22Rv1 (cell line): Measurements from ENCODE around the gene VAMP7.

Experiments
- ZFX ChIP-seq: fragments of 450-650 bp; IDR thresholded peaks from 2 replicates; pipeline ENCODE4 v1.6.1; 2017; ENCODE audit warnings: antibody characterized with exemption, borderline replicate concordance
- TF ChIP-seq, protein P1 (sequence below): fragments of 450-650 bp; IDR thresholded peaks from 2 replicates; pipeline ENCODE4 v1.5.1; 2017; ENCODE audit warnings: mild to moderate bottlenecking

GRCh38 chrX:155876704-155877103 lies 4.4 kb upstream of the VAMP7 start:
- TF ChIP-seq, protein P1, sequence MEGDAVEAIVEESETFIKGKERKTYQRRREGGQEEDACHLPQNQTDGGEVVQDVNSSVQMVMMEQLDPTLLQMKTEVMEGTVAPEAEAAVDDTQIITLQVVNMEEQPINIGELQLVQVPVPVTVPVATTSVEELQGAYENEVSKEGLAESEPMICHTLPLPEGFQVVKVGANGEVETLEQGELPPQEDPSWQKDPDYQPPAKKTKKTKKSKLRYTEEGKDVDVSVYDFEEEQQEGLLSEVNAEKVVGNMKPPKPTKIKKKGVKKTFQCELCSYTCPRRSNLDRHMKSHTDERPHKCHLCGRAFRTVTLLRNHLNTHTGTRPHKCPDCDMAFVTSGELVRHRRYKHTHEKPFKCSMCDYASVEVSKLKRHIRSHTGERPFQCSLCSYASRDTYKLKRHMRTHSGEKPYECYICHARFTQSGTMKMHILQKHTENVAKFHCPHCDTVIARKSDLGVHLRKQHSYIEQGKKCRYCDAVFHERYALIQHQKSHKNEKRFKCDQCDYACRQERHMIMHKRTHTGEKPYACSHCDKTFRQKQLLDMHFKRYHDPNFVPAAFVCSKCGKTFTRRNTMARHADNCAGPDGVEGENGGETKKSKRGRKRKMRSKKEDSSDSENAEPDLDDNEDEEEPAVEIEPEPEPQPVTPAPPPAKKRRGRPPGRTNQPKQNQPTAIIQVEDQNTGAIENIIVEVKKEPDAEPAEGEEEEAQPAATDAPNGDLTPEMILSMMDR = no peak
- TF ChIP-seq ZFX = no peak
